GM23338 (cell line): ENCODE results near the gene KCTD4. TPM values are rescaled to one million over a fixed set of nuclear protein-coding genes. Genes with fewer than 3 reads are reported as not detected.

Source experiments
- ATAC-seq: fragments of 200-7000 bp; cut with Tn5 transposase; 3 replicates; pipeline ENCODE4 v1.9.1; 2020
- DNase-seq: peaks from one replicate; pipeline ENCODE4 v3.0.0-alpha.2; 2015; ENCODE audit warnings: low spot score
- H2AFZ ChIP-seq: fragments of 200-600 bp; sonication (generic); 2 replicates; pipeline ENCODE4 v1.8.0; 2016; ENCODE audit warnings: antibody characterized with exemption, mild to moderate bottlenecking, moderate library complexity
- H3F3A ChIP-seq: fragments of 200-600 bp; sonication (generic); replicated peaks from 2 replicates; pipeline ENCODE4 v1.8.0; 2017; ENCODE audit warnings: antibody characterized with exemption, mixed run types, low read depth
- H3K27ac ChIP-seq: fragments of 200-600 bp; sonication (generic); 2 replicates; pipeline ENCODE4 v1.6.1; 2016; ENCODE audit warnings: low read depth
- H3K27me3 ChIP-seq: fragments of 200-600 bp; sonication (generic); 2 replicates; pipeline ENCODE4 v1.8.0; 2016; ENCODE audit warnings: mild to moderate bottlenecking, mixed run types, moderate library complexity; ENCODE audit not compliant: insufficient read depth
- H3K36me3 ChIP-seq: fragments of 200-600 bp; sonication (generic); 2 replicates; pipeline ENCODE4 v1.8.0; 2016; ENCODE audit warnings: mild to moderate bottlenecking; ENCODE audit not compliant: insufficient read depth
- H3K4me1 ChIP-seq: fragments of 200-600 bp; sonication (generic); 2 replicates; pipeline ENCODE4 v1.8.0; 2016; ENCODE audit warnings: mild to moderate bottlenecking, moderate library complexity; ENCODE audit not compliant: insufficient read depth
- H3K4me2 ChIP-seq: fragments of 200-600 bp; sonication (generic); 2 replicates; pipeline ENCODE4 v1.7.1; 2017; ENCODE audit warnings: mixed run types
- H3K4me3 ChIP-seq: fragments of 200-600 bp; sonication (generic); 2 replicates; pipeline ENCODE4 v1.6.1; 2016; ENCODE audit warnings: mixed run types
- H3K79me2 ChIP-seq: fragments of 200-600 bp; sonication (generic); replicated peaks from 2 replicates; pipeline ENCODE4 v1.8.0; 2017; ENCODE audit warnings: mild to moderate bottlenecking; ENCODE audit not compliant: insufficient read depth
- H3K9me2 ChIP-seq: fragments of 200-600 bp; sonication (generic); 2 replicates; pipeline ENCODE4 v1.8.0; 2017; ENCODE audit not compliant: insufficient read depth
- H4K20me1 ChIP-seq: fragments of 200-600 bp; sonication (generic); replicated peaks from 2 replicates; pipeline ENCODE4 v1.8.0; 2017; ENCODE audit warnings: mild to moderate bottlenecking; ENCODE audit not compliant: insufficient read depth
- H3K27ac Mint-ChIP-seq: 2 replicates; pipeline ENCODE4 v1.8.0; 2020; ENCODE audit warnings: inconsistent platforms, mild to moderate bottlenecking, moderate library complexity, mixed read lengths
- H3K27me3 Mint-ChIP-seq: 3 replicates; pipeline ENCODE4 v1.8.0; 2022; ENCODE audit warnings: low read depth, mild to moderate bottlenecking, moderate library complexity, mixed read lengths, inconsistent platforms; ENCODE audit not compliant: insufficient read depth, poor library complexity
- H3K36me3 Mint-ChIP-seq: 3 replicates; pipeline ENCODE4 v1.8.0; 2021; ENCODE audit warnings: low read depth, mild to moderate bottlenecking, inconsistent platforms, moderate library complexity, mixed read lengths
- H3K4me1 Mint-ChIP-seq: 3 replicates; pipeline ENCODE4 v1.8.0; 2020; ENCODE audit warnings: mild to moderate bottlenecking, inconsistent platforms, mixed read lengths
- H3K4me3 Mint-ChIP-seq: 3 replicates; pipeline ENCODE4 v1.8.0; 2021; ENCODE audit warnings: moderate library complexity, mild to moderate bottlenecking, inconsistent platforms, mixed read lengths
- H3K9me3 Mint-ChIP-seq: 3 replicates; pipeline ENCODE4 v1.8.0; 2020; ENCODE audit warnings: moderate library complexity, mild to moderate bottlenecking, inconsistent platforms, mixed read lengths
- CREB1 ChIP-seq: fragments of 250-450 bp; sonication (Bioruptor Pico); IDR thresholded peaks from 2 replicates; pipeline ENCODE4 v1.5.0; 2020; ENCODE audit warnings: low read depth, mild to moderate bottlenecking, moderate library complexity
- CTCF ChIP-seq, 2 experiments: fragments of 200-600 bp in 1 of 2; sonication (generic) in 1 of 2; conservative IDR thresholded peaks; 2 replicates each; pipeline versions ENCODE4 v1.5.1 to v1.6.1; 2016 to 2017; ENCODE audit warnings: antibody characterized with exemption in 2 of 2, low read depth in 2 of 2, mild to moderate bottlenecking in 2 of 2, moderate library complexity in 1 of 2
- ETS1 ChIP-seq: IDR thresholded peaks from 2 replicates; pipeline ENCODE4 v1.6.1; 2016; ENCODE audit warnings: antibody characterized with exemption
- EZH2 ChIP-seq: fragments of 200-600 bp; sonication (generic); IDR thresholded peaks from one replicate; pipeline ENCODE4 v1.8.0; 2017; ENCODE audit warnings: antibody characterized with exemption, mild to moderate bottlenecking, low read depth; ENCODE audit not compliant: unreplicated experiment
- EZH2phosphoT487 ChIP-seq: fragments of 200-600 bp; sonication (generic); IDR thresholded peaks from one replicate; pipeline ENCODE4 v1.8.1; 2018; ENCODE audit warnings: antibody characterized with exemption; ENCODE audit not compliant: unreplicated experiment
- JUNB ChIP-seq: IDR thresholded peaks from one replicate; pipeline ENCODE4 v1.6.1; 2016; ENCODE audit warnings: antibody characterized with exemption; ENCODE audit not compliant: unreplicated experiment
- NANOG ChIP-seq: IDR thresholded peaks from 2 replicates; pipeline ENCODE4 v1.6.1; 2016; ENCODE audit warnings: antibody characterized with exemption, borderline replicate concordance
- POLR2AphosphoS5 ChIP-seq: IDR thresholded peaks from 2 replicates; pipeline ENCODE4 v1.6.1; 2016; ENCODE audit warnings: antibody characterized with exemption, low read depth
- REST ChIP-seq: IDR thresholded peaks from one replicate; pipeline ENCODE4 v1.6.1; 2018; ENCODE audit warnings: antibody characterized with exemption; ENCODE audit not compliant: unreplicated experiment
- STAT1 ChIP-seq: IDR thresholded peaks from one replicate; pipeline ENCODE4 v1.6.1; 2016; ENCODE audit warnings: antibody characterized with exemption; ENCODE audit not compliant: unreplicated experiment
- ZNF114 ChIP-seq: fragments of 250-450 bp; sonication (Bioruptor Pico); IDR thresholded peaks from 2 replicates; pipeline ENCODE4 v1.5.0; 2020; ENCODE audit warnings: mild to moderate bottlenecking, moderate library complexity
- ZNF331 ChIP-seq: fragments of 250-450 bp; sonication (Bioruptor Pico); IDR thresholded peaks from 2 replicates; pipeline ENCODE4 v1.5.0; 2020; ENCODE audit warnings: low read depth, mild to moderate bottlenecking, moderate library complexity
- ZNF462 ChIP-seq: fragments of 250-450 bp; sonication (Bioruptor Pico); IDR thresholded peaks from 2 replicates; pipeline ENCODE4 v1.5.0; 2020; ENCODE audit warnings: mild to moderate bottlenecking, moderate library complexity
- polyA plus RNA-seq: library from polyadenylated mRNA; unstranded; fragments of >200 nt; fragmentation: Nextera tagmentation; extraction: Ambion mirVana; gene quantifications from 2 replicates; pipeline ENCODE4 v1.2.1, GENCODE V29; 2016
- total RNA-seq: library from RNA; depleted of rRNA; stranded (reverse); fragments of >200 nt; shearing (Covaris generic); gene quantifications from 2 replicates; pipeline ENCODE4 v1.2.3, GENCODE V29; 2014

KCTD4 gene
- total and polyA plus RNA-seq, 2 experiments from 2014 or later: 0.24 TPM; not detected in 1

- Histone ChIP-seq H3K79me2 (0 out of 2 replicates have a peak, but pooled peaks cover 6% of the 10 kb centered on the region), H3K27ac (no peak overlapping the region), H3K27me3 (no peaks in the 10 kb centered on the region), H3K36me3 (no peaks in the 10 kb centered on the region; the same call in 1 of the 2 replicates), H2AFZ (no peak overlapping the region), H4K20me1 (0 out of 2 replicates have a peak, but pooled peaks cover 2% of the 10 kb centered on the region), H3K4me1 (no peaks in the 10 kb centered on the region), H3K9me2 (no peaks in the 10 kb centered on the region), H3K4me2 (no peak overlapping the region), H3K4me3 (no peak overlapping the region), H3F3A (no peaks in the 10 kb centered on the region)
- Mint-ChIP-seq H3K4me3 (no peak overlapping the region), H3K27me3 (no peaks in the 10 kb centered on the region), H3K27ac (no peak overlapping the region), H3K4me1 (peaks cover 6% of the 10 kb centered on the region; the same call in 1 of the 3 replicates), H3K36me3 (peaks cover 13% of the 10 kb centered on the region; the same call in 2 of the 3 replicates), H3K9me3 (no peaks in the 10 kb centered on the region)
- TF ChIP-seq ETS1: no peak
- no peak for TF ChIP-seq NANOG
- no peak for TF ChIP-seq ZNF462 (CRISPR knock-in tag)
- no peak for TF ChIP-seq ZNF331
- TF ChIP-seq STAT1: no peak
- TF ChIP-seq ZNF114 (CRISPR knock-in tag): no peak
- no peak for TF ChIP-seq REST
- TF ChIP-seq EZH2: no peak
- no peak for TF ChIP-seq CTCF (conservative IDR thresholded peaks at IDR 0.05; ENCODE audit: low read depth in 2 of 2)
- TF ChIP-seq JUNB: no peak
- TF ChIP-seq CREB1: no peak
- no peak for TF ChIP-seq POLR2AphosphoS5
- no peak for TF ChIP-seq EZH2phosphoT487
- ATAC-seq: no peak
- DNase-seq: no peak
Measured at GRCh38 chr13:45162821-45163220, 38.0 kb downstream of the KCTD4 start.
